Measurements from ENCODE around the gene EIF2AK3. TPM values are rescaled to one million over a fixed set of nuclear protein-coding genes. Genes with fewer than 3 reads are reported as not detected.
A peak's percentile ranks its signal among the peaks of the same experiment; 100 is the strongest.
"Not testable (repeated sequence)": the region's sequence is repeated elsewhere in the genome, so short reads cannot be mapped to it uniquely, and the experiment has no call there.

The EIF2AK3 gene
- total RNA-seq, 2 donors from 2014 or later, result 18.4 to 23.7 TPM

DNA sequence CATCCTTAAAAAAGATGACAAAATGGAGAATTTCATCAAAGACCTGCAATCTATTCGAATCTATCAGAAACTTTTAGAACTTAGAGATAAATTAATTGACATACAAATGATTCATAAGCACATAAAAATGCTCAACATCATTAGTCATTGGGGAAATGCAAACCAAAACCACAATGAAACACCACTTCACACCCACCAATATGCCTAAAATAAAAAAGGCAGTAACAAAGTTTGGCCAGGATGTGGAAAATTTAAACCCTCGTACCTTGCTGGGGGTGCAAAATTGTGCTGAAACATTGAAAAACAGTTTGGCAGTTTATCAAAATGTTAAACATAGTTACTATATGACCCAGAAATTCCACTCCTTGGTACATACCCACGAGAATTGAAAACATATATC lies 11.5 kb upstream of the EIF2AK3 start:
- intact Hi-C loops (cut with DNase I), result no loop called here
- no peak for DNase-seq (ENCODE audit: low spot score)

GRCh38 chr2:88638123-88638650 lies 10.9 kb upstream of the EIF2AK3 start:
- intact Hi-C loops (cut with DNase I), result no loop called here
- DNase-seq (ENCODE audit: low spot score), result no peak

DNA sequence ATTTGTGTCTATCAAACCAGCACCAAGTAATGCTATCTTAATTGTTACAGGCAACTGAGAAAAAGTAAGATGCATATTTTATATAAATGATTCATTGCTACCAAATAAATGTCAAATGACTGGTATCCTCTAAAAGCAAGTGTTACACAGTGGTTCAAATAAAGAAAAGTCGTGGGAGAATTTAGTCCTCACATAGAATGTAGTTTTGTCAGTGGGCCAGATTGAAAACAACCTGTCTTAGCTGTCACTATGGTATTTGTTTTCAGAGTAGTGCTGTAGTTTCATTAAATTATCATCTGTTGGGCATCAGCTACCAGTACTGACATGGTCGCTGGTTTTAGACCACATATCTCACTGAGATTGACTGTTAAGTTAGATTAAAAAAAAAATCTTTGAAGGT lies 10.2 kb upstream of the EIF2AK3 start:
- intact Hi-C loops (cut with DNase I), result no loop called here
- DNase-seq (ENCODE audit: low spot score), result no peak

GRCh38 chr2:88636026-88636425 lies 8.8 kb upstream of the EIF2AK3 start:
- DNase-seq (ENCODE audit: low spot score), result no peak
- intact Hi-C loops (cut with DNase I), result no loop called here

GRCh38 chr2:88632569-88632968 lies 5.3 kb upstream of the EIF2AK3 start:
- intact Hi-C loops (cut with DNase I), result no loop called here

DNA sequence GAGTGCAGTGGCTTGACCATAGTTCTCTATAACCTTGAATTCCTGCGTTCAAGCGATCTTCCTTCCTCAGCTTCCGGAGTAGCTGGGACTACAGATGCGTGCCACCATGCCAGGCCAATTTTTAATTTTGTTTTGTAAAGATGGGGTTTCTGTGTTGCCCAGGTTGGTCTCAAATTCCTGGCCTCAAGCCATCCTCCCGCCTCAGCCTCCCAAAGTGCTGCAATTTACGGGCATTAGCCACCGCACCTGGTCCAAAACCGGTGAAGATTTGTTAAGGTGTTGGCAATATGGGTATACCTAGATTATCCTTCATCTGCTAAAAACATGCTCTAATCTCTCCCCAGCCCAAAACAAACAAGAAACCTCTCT lies 1.3 kb upstream of the EIF2AK3 start:
- intact Hi-C loops (cut with DNase I), result no loop called here
- no peak for DNase-seq (ENCODE audit: low spot score)

More at GRCh38 chr2:88632569-88632968, 5.3 kb upstream of the EIF2AK3 start:
- DNase-seq (ENCODE audit: low spot score), result no peak

- peak; percentile 99 for DNase-seq (ENCODE audit: low spot score)
- intact Hi-C loops (cut with DNase I), result no loop called here
These were observed 749 bp upstream of the EIF2AK3 start for GRCh38 chr2:88627856-88628570.

- peak; percentile 85 for DNase-seq (ENCODE audit: low spot score)
- intact Hi-C loops (cut with DNase I), result no loop called here
These were observed 851 bp downstream of the EIF2AK3 start for GRCh38 chr2:88626171-88627054.

DNA sequence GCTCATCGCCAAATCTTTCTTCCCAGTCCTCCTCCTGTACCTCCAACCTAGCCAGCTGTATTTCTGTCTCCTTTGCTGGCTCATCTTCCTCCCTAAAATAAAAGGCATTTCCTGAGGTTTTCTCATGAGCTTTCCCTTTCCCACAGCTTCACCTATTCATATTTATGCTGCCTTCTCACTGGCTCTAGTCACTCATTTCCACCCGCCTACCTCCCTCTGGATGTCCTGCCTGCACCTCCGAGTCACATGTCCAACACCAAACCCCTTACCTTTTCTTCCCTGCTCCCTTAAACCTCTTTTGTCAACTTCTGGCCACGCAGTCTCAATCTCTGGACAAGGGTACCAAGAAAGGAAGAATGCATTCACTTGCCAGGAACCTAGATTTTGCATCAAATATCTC lies 2.8 kb downstream of the EIF2AK3 start:
- no peak for DNase-seq (ENCODE audit: low spot score)
- intact Hi-C loops (cut with DNase I), result no loop called here

DNA sequence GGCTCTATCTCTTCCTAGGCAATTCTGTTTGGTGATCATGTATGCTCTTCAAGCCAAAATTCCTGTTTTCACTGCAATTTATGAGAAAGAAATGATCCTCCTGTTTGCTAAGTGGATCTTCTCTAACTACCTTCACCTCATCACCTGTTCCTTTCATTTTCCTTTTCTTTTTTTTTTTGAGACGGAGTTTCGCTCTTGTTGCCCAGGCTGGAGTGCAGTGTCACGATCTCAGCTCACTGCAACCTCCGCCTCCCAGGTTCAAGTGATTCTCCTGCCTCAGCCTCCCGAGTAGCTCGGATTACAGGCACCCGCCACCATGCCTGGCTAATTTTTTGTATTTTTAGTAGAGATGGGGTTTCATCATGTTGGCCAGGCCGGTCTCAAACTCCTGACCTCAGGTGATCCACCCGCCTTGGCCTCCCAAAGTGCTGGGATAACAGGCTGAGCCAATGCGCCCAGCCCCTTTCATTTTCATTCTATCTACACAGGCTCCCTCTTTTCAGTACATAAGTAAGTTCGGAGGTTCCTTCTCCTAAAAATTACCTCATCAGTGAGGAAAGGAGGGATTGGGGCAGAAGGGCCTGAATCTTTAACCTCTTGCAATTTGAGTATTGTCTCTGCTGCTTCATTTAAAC lies 3.3 kb downstream of the EIF2AK3 start:
- DNase-seq (ENCODE audit: low spot score); intact Hi-C loops (cut with DNase I): not testable (repeated sequence)

DNA sequence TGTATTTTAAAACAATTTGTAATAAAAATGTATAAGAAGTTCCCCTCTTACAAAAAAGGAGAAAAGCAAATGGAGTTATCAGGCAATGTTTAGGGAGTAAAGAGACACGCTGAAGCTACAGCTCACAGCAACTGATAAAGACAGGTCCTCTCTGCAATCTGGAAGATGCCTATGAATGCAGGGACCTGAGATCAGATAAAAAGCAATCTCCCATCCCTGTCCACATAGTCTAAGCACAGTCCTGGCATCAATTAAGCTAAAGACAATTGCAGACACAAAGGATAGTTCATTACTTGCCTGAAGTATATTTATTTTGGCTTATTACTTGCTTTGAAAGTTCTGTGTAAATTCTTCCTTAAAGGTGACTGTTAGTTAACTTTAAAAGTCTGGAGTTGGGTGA lies 5.0 kb downstream of the EIF2AK3 start:
- intact Hi-C loops (cut with DNase I), result no loop called here
- DNase-seq (ENCODE audit: low spot score), result no peak

GRCh38 chr2:88621432-88621831 lies 5.8 kb downstream of the EIF2AK3 start:
- DNase-seq (ENCODE audit: low spot score), result no peak
- intact Hi-C loops (cut with DNase I), result no loop called here

- DNase-seq (ENCODE audit: low spot score), result no peak
- intact Hi-C loops (cut with DNase I), result no loop called here
These were observed 7.2 kb downstream of the EIF2AK3 start for GRCh38 chr2:88620015-88620414.

DNA sequence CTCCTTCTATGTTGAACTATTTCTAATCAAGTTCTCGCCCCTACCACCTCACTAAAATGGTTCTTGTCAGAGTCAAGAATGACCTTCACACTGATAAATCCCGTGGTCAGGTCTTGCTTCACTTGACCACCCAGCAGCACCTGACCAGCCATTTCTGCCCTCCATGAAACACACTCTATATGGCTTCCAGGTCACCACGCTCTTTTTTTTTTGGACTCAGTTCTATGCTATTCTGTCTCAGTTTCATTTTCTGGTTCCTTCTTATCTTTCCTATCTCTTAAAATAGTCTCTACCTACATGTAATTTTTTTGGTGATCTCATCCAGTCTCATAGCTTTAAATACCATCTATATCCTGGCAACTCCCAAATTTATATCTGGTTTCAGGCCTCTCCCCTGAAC lies 11.4 kb downstream of the EIF2AK3 start:
- DNase-seq (ENCODE audit: low spot score), result no peak
- intact Hi-C loops (cut with DNase I), result no loop called here

DNA sequence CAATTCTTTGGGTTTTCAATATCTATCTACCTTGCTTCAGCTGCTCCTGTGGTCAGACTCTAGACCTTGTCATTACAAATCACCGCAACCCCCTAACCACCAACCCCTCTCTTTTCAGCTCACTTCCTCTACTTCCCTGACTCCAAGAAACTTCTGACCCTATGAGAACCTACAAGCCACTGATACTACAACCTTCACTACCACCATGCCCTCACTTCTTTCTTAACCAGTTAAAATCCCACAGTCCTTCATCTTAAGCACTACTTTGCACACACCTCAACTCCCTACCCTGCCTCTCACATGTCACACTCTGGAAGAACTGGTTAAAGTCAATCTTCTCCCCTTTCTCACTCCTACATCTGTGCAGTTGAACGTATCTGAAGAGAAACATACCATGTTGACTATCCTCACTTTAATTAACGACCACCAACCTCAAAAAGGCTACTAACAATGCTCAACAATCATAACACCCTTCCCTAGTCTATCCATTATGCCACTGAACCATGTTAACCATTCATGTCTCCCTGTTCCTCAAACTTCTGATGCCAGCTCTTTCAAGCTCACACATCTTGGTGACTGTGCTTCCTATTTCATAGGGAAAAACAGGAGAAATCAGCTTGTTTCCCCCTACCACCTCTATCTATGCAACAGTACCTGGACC lies 12.6 kb downstream of the EIF2AK3 start:
- intact Hi-C loops (cut with DNase I), result no loop called here
- DNase-seq (ENCODE audit: low spot score), result no peak

- intact Hi-C loops (cut with DNase I), result no loop called here
- no peak for DNase-seq (ENCODE audit: low spot score)
These were observed 13.3 kb downstream of the EIF2AK3 start for GRCh38 chr2:88613921-88614320.

DNA sequence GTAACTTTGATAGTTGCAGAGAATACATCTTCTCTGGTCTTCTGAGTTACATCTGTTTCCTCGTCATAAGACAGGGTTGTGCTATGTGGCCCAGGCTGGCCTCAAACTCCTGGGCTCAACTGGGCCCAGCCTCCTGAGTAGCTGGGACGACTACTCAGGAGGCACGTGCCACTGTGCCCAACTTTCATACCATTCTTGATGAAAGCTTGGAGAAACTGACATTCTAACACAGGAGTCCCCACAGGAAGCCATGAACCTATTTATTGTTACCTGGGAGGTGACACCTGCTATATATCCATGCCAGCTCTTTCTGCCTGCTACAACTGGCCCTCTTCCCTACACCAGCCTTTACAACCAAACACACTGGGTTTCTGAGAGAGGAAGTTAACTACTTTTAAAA lies 19.1 kb downstream of the EIF2AK3 start:
- no peak for DNase-seq (ENCODE audit: low spot score)
- intact Hi-C loops (cut with DNase I), result no loop called here

DNA sequence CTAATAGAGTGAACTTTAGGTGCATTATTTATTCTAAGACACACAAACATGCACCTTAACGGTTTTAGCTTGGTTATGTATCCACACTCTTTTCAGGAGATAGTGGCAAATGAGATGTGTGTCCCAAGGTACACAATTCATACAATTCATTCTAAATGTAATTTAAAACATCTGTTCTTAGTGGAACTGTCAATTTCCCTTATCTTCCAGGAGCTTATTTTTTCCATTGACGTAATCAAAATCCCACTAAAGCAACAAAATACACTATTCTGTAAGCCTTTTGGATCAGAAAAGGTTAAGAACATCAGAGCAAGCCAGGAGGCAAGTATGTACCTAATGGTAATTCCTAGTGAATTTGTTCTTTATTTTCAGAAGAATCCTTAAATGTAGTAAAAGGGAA lies 19.8 kb downstream of the EIF2AK3 start:
- intact Hi-C loops (cut with DNase I), result no loop called here

GRCh38 chr2:88606371-88607030 lies 20.8 kb downstream of the EIF2AK3 start:
- DNase-seq (ENCODE audit: low spot score), result no peak
- intact Hi-C loops (cut with DNase I), result no loop called here

More for the DNA sequence above, 19.8 kb downstream of the EIF2AK3 start:
- DNase-seq (ENCODE audit: low spot score), result no peak

Measured in posterior vena cava (tissue), 2 donors.